ENCODE results near the gene VWA2. TPM values are rescaled to one million over a fixed set of nuclear protein-coding genes. Genes with fewer than 3 reads are reported as not detected.

The VWA2 gene
- polyA plus RNA-seq, 2 of the 4 experiments (the other 2 are of a cell fraction), result not detected

DNA sequence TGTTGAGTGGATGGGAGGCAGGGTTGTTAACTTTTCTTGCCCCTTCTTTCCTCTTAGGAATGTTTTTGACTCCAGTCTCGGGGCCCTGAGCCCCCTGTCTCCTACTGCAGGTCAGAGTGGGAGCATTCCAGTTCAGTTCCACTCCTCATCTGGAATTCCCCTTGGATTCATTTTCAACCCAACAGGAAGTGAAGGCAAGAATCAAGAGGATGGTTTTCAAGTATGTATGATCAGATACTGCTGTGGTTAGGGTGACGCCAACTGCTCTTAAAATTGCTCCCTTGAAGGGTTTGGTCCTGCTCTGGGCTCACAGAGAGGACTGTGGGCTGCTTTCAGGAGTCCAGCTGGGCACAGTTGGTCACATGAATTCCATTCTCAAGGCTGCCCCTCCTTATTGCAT, 22.0 kb downstream of the VWA2 start (continued):
- TF ChIP-seq CTCF (IDR thresholded peaks at IDR 0.05) (no peak), ESRRA (IDR thresholded peaks at IDR 0.05; ENCODE audit: borderline replicate concordance, low read length) (no peak), ZC3H11A (IDR thresholded peaks at IDR 0.05) (no peak), HES2 (IDR thresholded peaks at IDR 0.05) (no peak), MAFK (IDR thresholded peaks at IDR 0.05; ENCODE audit: partially characterized antibody) (no peak), TP53 (CRISPR knock-in tag; IDR thresholded peaks at IDR 0.05) (no peak), ZNF302 (CRISPR knock-in tag; IDR thresholded peaks at IDR 0.05) (no peak), TFCP2L1 (CRISPR knock-in tag; IDR thresholded peaks at IDR 0.05) (no peak)
- TF ChIP-seq, protein P1, sequence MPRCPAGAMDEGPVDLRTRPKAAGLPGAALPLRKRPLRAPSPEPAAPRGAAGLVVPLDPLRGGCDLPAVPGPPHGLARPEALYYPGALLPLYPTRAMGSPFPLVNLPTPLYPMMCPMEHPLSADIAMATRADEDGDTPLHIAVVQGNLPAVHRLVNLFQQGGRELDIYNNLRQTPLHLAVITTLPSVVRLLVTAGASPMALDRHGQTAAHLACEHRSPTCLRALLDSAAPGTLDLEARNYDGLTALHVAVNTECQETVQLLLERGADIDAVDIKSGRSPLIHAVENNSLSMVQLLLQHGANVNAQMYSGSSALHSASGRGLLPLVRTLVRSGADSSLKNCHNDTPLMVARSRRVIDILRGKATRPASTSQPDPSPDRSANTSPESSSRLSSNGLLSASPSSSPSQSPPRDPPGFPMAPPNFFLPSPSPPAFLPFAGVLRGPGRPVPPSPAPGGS (IDR thresholded peaks at IDR 0.05), result no peak

DNA sequence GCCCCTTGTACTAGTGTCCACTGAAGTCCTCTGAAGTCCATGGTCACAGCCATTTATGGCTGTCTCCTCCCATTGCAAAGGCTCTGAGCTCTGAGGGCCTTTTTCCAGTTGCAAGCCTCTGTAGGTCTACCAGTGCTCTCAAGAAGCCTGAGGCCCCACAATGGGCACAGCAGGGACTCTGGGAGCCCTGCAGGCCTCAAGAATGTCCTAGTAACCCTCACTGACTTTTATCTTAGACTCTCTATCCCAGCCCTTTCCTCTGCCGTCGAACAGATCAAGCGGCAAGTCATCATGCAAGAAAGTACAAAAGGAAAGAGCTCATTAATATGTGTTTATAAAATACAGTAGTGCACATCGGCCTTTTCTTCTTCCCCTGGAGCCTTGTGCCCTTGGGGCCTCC, 23.4 kb downstream of the VWA2 start:
- no peak for FAIRE-seq
- no peak for DNase-seq (ENCODE audit: low read depth in 1 of 2, low spot score in 1 of 2)
- Histone ChIP-seq H3K4me3 (no peak overlapping the region), H3K4me2 (no peak overlapping the region), H3K9me3 (no peaks in the 10 kb centered on the region), H3K4me1 (peaks cover 5% of the 10 kb centered on the region; the same call in 1 of the 3 replicates), H3K27ac (no peak overlapping the region)
- 87% methylated on average over 4 of the region's 4 CpGs for WGBS (ENCODE audit: missing lambda C conversion rate)
- ATAC-seq, result no peak
- CTCF ChIA-PET, result interaction anchor here (0.9 to 1.4 kb wide), 3 partner anchors 8 to 31 kb away, joined by 3 to 4 read pairs (median 3); no protein-coding TSS in a partner anchor
- POLR2A ChIA-PET, result no interaction called here
- TF ChIP-seq MAX (IDR thresholded peaks at IDR 0.05) (no peak), BHLHE40 (IDR thresholded peaks at IDR 0.05; ENCODE audit: low read depth, low read length) (no peak), CEBPB (IDR thresholded peaks at IDR 0.05) (no peak), HOXA7 (CRISPR knock-in tag; IDR thresholded peaks at IDR 0.05) (no peak), HES2 (IDR thresholded peaks at IDR 0.05) (no peak), MYC (IDR thresholded peaks at IDR 0.05; ENCODE audit: borderline replicate concordance, low read length) (no peak), FOXS1 (CRISPR knock-in tag; IDR thresholded peaks at IDR 0.05) (no peak), ESRRA (IDR thresholded peaks at IDR 0.05; ENCODE audit: borderline replicate concordance, low read length) (no peak), EHF (CRISPR knock-in tag; IDR thresholded peaks at IDR 0.05) (no peak)
- TF ChIP-seq, protein P1 (IDR thresholded peaks at IDR 0.05), result no peak

GRCh38 chr10:114265392-114266053, 26.5 kb downstream of the VWA2 start:
- no peak; a peak in 1 of 6 replicates for ATAC-seq
- no peak for DNase-seq (ENCODE audit: low read depth in 1 of 2, low spot score in 1 of 2)
- POLR2A ChIA-PET, result no interaction called here
- no peak overlapping the region for H3K4me3 ChIP-seq
- H3K4me1 ChIP-seq, result peaks cover 5% of the 10 kb centered on the region; the same call in 1 of the 3 replicates
- WGBS (ENCODE audit: missing lambda C conversion rate), result 93% methylated on average over 6 of the region's 6 CpGs
- FAIRE-seq, result no peak
- no peak overlapping the region for H3K27ac ChIP-seq
- CTCF ChIA-PET, result no interaction called here
- no peak overlapping the region for H3K4me2 ChIP-seq
- TF ChIP-seq HES2 (IDR thresholded peaks at IDR 0.05) (no peak), SREBF2 (IDR thresholded peaks at IDR 0.05) (no peak), ZFP36 (IDR thresholded peaks at IDR 0.05; ENCODE audit: borderline replicate concordance, partially characterized antibody) (no peak), CEBPB (IDR thresholded peaks at IDR 0.05) (no peak), JUN (IDR thresholded peaks at IDR 0.05) (no peak), RCOR1 (IDR thresholded peaks at IDR 0.05; ENCODE audit: low read depth, low read length) (no peak), ZSCAN20 (CRISPR knock-in tag; IDR thresholded peaks at IDR 0.05) (no peak), PHF8 (IDR thresholded peaks at IDR 0.05; ENCODE audit: borderline replicate concordance, low read depth) (no peak), CTCF (IDR thresholded peaks at IDR 0.05) (no peak), RAD21 (conservative IDR thresholded peaks at IDR 0.05 in 1 of 2, IDR thresholded peaks at IDR 0.05 in 1 of 2) (no peak)
- TF ChIP-seq, protein P2, sequence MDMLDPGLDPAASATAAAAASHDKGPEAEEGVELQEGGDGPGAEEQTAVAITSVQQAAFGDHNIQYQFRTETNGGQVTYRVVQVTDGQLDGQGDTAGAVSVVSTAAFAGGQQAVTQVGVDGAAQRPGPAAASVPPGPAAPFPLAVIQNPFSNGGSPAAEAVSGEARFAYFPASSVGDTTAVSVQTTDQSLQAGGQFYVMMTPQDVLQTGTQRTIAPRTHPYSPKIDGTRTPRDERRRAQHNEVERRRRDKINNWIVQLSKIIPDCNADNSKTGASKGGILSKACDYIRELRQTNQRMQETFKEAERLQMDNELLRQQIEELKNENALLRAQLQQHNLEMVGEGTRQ (IDR thresholded peaks at IDR 0.05), result no peak
- H3K9me3 ChIP-seq, result no peaks in the 10 kb centered on the region

All from A549 (cell line).